Measurements from ENCODE around the gene EEF1AKMT3. TPM values are rescaled to one million over a fixed set of nuclear protein-coding genes. Genes with fewer than 3 reads are reported as not detected.

The EEF1AKMT3 gene
- total RNA-seq, 1 experiment from 2014 or later = 7.8 TPM

DNA sequence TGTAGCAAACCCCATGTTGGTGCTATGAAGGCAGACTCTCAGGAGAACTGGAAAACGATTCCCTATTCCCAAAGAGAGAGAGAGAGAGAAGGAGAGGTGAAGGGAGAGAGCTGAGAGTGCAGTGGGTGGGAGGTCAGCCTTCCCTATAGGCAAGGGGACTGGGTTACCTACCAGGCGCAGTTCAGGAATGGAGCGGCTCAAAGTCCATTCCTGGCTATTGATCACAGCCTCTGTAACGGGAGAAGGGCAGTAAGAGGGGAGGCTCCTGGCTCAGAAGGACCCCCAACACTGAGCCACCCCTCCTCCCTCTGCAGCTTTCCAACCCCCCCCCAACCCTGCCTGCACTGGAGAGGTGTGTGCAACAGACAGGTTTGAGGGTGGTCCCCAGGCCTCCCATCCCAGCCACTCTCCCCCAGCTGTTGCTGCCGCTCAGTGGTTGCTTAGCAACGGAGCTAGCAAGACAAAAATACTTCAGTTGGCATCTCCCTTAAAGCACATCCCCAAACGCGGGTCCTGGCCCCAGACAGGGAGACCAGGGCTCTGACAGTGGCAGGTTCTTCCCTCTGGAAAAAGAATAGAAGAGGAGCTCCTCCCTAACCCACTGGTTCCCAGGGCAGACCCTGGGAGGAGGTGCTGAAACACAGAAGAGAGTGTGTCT lies 37.1 kb upstream of the EEF1AKMT3 start:
- DNase-seq (ENCODE audit: low spot score) = no peak

- peak; percentile 27 for DNase-seq (ENCODE audit: low spot score)
These were observed 36.3 kb upstream of the EEF1AKMT3 start for GRCh38 chr12:57735952-57736740.

DNA sequence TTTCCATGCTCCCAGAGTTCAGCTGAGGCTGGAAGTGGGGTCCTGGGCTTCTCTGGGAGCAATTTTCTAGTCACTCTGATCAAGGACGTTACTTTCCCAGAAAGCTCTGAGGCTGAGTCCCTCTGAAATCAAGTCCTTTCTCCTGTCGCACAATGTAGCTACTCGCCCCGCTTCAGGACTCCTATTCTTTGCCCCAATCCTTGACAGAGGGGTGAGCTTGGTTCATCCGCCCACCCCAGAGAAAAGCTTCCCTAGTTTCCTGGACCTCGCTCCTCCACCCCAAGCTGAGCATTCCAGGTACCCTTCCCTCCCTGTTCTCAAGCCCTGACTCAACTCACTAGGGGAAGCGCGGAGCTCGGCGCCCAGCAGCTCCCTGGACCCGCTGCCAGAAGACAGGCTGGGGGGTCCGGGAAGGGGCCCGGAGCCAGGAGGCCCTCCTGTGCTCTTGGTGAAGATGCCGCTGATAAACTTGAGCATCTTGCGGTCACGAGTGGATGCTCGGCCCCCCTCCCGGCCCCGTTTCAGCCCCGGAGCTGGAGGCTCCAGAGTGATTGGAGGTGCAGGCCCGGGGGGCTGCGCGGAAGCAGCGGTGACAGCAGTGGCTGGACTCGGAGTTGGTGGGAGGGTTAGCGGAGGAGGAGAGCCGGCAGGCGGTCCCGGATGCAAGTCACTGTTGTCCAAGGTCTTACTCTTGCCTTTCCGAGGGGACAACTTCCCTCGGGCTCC lies 35.5 kb upstream of the EEF1AKMT3 start:
- no peak for DNase-seq (ENCODE audit: low spot score)

DNA sequence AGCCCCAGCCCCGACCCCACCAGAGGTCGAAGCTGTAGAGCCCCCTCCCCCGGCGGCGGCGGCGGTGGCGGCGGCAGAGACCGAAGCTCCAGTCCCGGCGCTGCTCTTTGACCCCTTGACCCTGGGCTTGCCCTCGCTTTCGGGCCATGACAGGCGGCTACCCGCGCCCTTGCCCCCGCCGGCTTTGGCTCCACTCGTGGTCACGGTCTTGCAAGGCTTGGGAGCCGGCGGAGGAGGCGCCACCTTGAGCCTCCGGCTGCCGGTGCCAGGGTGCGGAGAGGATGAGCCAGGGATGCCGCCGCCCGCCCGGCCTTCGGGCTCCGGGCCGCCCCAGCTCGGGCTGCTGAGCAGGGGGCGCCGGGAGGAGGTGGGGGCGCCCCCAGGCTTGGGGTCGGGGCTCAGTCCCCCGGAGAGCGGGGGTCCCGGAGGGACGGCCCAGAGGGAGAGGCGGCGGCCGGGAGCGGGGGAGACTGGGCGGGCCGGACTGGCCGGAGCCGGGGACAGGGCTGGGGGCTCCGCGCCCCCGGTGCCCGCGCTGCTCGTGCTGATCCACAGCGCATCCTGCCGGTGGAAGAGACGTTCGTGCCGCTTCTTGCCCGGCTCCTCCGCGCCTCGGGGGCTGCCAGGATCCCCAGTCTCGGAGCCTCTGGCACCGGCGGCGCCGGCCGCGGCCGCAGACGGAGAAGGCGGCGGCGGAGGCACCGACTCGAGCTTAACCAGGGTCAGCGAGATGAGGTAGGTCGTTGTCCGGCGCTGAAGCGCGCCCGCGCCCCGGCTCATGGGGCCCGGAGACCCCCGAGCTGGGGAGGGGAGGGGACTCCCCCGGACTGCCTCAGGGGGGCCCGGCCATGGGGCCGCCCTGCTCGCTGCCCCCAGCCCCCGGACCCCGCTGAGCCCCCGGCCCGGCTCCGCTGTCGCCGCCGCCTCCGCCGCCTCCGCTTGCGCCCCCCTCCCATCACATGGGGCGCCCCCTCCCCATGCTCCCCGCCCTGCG lies 34.6 kb upstream of the EEF1AKMT3 start:
- DNase-seq (ENCODE audit: low spot score) = no peak

GRCh38 chr12:57738661-57739237 lies 33.7 kb upstream of the EEF1AKMT3 start, which contains the start of gene AGAP2:
Gene AGAP2, minus strand, starts transcription at chr12:57738742. Its CDS starts 496 bp downstream, at chr12:57738246.
- DNase-seq (ENCODE audit: low spot score) = no peak

DNA sequence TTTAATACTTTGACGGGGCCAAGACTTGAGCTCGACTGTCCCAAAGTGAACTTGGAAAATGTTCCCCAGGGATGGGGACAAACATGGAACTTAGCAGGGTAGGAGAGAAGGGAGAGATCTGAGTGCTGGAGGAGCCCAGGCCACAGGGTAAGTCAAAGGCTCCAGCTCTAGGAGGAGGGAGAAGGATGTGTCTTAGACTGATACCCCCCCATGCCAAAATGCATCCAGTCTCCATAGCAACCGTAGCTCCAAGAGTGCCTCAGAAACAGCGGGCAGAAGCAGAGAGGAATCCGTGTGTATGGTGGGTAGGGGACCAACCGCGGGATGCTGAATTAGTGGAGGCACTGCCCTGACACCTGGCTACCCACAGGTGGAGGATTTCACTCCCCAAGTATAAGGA lies 33.0 kb upstream of the EEF1AKMT3 start:
- no peak for DNase-seq (ENCODE audit: low spot score)

DNA sequence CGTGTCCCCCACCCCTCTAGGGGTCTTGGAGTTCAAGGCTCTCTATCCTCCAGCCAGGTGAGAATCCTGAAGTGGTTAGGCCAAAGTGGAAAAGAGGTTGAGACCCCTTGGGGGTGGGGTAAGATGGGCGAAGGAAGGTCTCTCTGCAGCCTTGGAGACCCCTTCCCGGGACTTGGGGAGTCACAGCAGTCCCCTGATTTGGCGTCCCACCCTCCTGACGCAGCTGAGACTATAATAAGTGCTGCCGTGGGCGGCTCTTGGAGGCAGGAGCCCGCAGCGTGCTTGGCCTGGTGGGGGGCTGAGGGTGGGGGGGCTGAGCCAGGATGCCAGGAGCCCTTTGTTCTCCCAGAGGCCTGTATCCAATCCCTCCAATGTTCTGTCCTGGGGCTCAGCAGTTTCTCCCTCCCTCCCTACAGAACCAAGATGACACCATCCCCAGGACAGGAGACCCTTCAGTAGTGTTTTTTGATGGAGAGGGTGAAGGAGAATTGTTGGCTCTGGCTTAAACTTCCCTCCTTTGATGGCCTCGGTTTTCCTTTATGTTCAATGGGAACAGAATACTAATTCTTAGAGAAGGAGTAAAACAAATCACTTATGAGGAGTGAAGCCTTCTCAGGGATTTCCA lies 32.4 kb upstream of the EEF1AKMT3 start:
- no peak for DNase-seq (ENCODE audit: low spot score)

DNA sequence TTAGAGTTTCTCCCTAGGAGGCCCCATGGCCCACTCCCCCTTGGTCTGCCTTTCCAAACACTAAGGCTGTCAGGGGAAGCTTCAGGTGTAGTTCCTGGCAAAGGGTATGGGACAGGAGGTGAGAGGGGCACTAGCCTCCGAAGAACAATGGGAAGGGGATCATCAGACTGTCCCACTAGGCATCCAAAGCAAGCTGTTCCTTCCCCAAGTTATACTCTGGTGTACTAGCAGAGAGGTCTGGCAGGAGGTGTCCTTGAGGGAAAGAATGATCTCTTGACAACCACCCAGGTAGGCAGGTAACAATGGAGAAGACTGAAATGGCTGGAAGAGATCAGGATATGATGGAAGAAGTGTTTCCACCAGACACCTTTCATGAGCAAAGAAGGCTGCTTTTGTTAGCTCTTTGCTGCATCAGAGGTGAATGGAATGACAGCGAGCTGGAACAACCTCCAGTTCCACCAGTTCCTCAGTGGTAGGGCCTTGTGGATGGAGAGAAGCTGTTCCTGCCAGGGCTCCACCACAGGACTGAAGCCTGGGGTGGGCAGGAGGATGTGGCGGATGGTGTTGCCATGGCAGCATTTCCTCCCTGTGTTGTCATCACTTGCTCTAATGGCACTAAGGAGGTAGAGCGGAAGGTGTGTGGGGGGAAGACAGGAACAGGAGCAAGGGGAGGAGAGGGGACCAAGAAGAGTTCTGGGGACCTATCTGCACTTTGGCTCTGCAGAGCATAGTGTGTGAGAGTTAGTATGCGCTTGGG lies 31.6 kb upstream of the EEF1AKMT3 start:
- no peak for DNase-seq (ENCODE audit: low spot score)

DNA sequence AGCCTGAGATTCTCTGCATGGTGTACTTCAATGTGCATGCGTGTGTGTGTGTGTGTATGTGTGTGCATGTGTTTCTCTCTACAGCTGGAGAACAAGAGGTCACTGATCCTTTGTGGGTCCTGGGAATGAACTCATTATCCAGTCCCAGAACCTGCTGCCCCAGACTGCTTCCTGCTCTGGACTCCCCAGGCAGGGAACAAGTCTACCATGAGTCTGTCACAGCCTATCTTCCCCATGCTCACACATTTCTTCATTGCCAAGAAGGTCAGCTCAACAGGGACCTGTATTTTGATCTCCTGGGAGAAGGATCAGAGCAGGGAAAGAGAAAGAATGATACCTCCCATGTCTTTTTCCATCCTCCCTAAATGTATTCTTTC lies 31.0 kb upstream of the EEF1AKMT3 start:
- DNase-seq (ENCODE audit: low spot score) = no peak

GRCh38 chr12:57741844-57742738 lies 30.3 kb upstream of the EEF1AKMT3 start:
- no peak for DNase-seq (ENCODE audit: low spot score)

- no peak for DNase-seq (ENCODE audit: low spot score)
These were observed 28.6 kb upstream of the EEF1AKMT3 start for GRCh38 chr12:57743769-57744168.

GRCh38 chr12:57744194-57744776 lies 28.1 kb upstream of the EEF1AKMT3 start:
- DNase-seq (ENCODE audit: low spot score) = no peak

GRCh38 chr12:57744777-57745484 lies 27.5 kb upstream of the EEF1AKMT3 start, which contains the start of gene TSPAN31:
Gene TSPAN31, plus strand, starts transcription at chr12:57745039. Its CDS starts 116 bp downstream, at chr12:57745155.
- peak; percentile 97 for DNase-seq (ENCODE audit: low spot score)

DNA sequence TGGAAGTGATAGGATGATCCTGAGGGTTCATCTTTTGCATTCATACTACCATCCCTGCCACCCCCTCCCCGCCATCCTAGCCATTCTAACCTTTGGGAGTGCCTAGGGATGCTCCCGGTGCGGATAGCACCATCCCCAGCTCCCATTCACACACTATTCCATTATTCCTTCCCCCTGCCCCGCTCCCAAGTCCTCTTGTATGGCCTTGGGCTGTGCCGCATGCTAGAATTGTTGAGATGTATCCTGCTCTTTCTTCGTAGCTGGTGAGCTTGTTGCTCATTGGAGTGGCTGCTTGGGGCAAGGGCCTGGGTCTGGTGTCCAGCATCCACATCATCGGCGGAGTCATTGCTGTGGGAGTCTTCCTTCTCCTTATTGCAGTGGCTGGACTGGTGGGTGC lies 26.9 kb upstream of the EEF1AKMT3 start:
- DNase-seq (ENCODE audit: low spot score) = no peak

GRCh38 chr12:57746025-57746424 lies 26.4 kb upstream of the EEF1AKMT3 start:
- DNase-seq (ENCODE audit: low spot score) = no peak

DNA sequence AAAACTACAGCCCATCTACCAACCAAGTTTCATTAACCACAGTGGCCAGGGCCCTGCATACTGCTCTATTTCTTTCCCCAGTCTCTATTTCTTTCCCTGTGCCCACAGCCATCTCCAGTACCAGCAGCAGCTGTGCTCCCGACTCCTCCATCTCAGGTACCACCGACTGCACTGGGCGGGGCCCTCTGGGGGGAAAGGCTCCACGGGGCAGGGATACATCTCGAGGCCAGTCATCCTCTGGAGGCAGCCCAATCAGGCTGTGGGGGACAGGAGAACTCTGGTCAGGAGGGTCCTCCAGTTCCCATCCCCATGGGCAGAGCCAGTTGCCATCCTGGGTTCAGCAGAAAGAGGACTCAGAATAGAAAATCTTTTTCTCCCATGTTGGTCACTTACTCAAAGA lies 23.4 kb upstream of the EEF1AKMT3 start:
- no peak for DNase-seq (ENCODE audit: low spot score)

- DNase-seq (ENCODE audit: low spot score) = no peak
These were observed 21.6 kb upstream of the EEF1AKMT3 start for GRCh38 chr12:57750561-57751431.

Measured in A172 (cell line).